SH-SY5Y (cell line): ENCODE data around the gene NAV2.

Experiments
- GATA2 ChIP-seq: IDR thresholded peaks from 2 replicates; pipeline ENCODE4 v1.6.1; 2011; ENCODE audit warnings: mild to moderate bottlenecking, low read depth, low read length
- GATA3 ChIP-seq: IDR thresholded peaks from 2 replicates; pipeline ENCODE4 v1.6.1; 2011; ENCODE audit warnings: low read depth, mild to moderate bottlenecking, low read length, moderate library complexity

GRCh38 chr11:19844806-19845205 lies 132.2 kb downstream of the NAV2 start:
- no peak for TF ChIP-seq GATA2
- TF ChIP-seq GATA3 = no peak
